ENCODE results near the gene NUBPL.
"Not testable (repeated sequence)": the region's sequence is repeated elsewhere in the genome, so short reads cannot be mapped to it uniquely, and the experiment has no call there.

NUBPL gene

DNA sequence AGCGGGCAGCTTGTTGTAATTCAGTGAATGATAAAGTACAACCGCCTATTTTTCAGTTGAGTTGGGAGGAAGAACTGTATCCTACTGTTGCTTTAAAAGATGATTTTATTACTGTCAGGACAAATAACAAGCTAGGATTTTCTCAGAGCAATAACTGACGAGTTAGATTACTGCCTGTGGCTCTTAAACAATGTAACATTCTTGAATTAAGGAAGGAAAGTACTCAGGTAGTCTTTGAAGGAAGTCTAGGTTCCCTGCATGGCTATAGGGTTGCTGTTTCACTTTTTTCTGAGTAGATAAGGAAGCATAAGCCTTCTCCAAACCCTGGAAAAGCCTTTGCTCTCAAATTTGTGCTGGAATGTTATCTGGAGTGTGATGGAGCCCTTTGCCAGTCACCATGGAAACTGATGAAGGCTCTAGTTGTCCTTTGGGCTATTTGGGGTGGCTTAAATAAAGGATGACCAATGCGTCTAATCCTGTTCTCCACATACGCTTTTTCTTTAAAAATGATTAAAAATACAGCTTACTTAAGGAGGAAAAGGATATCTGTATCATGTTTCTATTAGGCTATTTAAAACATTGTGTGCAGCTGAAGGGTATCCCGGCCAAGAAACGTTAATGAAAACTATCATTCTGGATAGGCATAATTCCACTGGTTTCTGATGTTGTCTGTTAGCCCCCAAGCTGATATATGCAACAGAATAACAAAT lies 17.7 kb downstream of the NUBPL start:
- no peak for DNase-seq

DNA sequence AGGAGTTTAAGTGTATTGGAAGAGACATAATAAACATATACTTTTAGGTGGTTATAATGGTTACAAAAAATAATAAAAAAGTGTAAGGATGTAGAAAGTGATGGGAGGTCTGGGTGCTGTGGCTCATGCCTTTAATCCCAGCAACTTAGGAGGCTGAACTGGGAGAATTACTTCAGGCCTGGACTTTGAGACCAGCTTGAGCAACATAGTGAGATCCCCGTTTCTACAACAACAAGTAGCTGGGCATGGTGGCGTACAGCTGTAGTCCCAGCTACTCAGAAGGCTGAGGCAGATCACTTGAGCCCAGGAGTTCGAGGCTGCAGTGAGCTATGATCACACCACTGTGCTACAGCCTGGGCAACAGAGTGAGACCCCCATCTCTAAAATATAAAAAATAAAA lies 19.0 kb downstream of the NUBPL start:
- no peak for DNase-seq

DNA sequence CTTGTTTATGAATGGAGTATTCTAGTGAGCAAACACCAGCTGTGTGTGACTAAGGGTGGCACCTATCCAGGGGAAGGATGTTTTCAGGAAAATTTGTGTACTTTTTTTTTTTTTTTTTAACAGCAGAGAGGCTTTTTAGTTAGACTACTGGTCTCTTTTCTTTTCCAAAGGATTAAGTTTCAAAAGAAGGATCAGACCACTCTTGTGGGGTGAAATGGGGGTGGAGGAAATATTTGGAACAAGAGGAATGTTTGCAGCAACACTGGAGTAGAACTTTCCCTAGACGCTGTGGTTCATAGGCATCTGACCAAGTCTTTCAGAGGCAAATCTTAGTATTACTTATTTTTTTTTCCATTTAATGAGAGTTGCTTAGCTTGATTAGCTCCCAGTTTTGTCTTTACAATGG lies 21.1 kb downstream of the NUBPL start:
- DNase-seq: no peak

DNA sequence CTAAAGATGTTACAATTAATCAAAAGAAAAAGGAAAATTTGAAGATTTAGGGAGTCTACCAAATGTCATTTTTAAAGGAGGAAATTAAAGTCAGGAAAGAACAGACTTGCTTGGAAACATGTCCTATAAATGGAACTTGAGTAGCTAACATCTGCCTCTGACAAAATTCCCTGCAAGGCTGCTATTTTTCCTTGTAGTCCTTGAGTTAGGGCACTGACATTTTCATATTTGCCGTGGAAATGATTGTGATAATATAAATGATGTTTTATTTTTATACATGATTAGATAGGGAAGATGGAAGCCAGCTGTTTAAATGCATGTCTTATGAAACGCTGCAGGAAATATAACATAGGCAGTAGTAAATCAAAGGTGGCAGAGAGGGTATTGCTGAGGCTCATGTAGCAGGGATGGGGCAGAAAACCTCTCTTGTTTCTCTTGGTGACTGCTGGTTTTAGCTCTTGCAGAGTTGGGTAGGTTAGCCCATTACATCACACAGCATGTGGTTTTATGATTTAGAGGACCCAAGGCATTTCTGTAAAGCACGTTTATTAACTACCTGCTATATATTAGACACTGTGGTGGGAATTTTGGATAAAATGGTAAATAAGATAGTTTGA lies 21.7 kb downstream of the NUBPL start:
- DNase-seq: no peak

DNA sequence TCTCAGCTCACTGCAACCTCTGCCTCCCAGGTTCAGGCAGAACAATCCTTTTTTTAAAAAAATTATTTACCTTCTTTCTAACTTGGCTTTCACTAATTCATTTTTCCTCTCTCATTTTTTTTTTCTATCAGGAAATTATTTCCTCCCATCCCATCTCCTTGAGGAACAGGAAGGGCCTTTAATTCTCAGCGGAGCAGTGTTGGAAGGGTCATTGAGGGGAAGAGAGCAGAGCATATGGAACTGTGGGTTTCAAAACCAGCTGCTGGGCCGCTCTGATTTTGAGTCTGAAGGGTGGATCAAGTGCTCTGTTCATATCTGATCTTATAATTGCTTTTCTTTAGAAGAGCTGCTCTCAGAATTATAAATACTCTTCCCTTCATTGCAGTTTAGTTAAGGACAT lies 29.0 kb downstream of the NUBPL start:
- no peak for DNase-seq

DNA sequence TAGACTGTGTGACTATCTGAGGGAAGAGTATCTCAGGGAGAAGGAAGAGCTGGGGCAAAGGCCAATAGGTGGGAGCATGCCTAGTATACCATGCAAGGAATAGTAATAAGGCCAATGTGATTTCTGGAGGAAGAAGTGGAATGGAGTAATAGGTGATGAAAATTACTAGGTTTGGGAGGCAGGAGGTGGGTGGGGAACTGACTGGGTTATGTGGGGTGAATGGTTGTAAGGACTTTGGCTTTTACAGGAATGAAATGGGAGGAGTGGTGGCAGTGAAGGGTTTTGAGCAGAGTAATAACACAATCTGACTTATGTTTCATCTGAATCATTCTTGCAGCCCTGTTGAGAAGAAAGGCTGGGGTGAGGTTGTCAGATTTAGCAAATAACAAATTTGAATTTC lies 30.9 kb downstream of the NUBPL start:
- DNase-seq: no peak

DNA sequence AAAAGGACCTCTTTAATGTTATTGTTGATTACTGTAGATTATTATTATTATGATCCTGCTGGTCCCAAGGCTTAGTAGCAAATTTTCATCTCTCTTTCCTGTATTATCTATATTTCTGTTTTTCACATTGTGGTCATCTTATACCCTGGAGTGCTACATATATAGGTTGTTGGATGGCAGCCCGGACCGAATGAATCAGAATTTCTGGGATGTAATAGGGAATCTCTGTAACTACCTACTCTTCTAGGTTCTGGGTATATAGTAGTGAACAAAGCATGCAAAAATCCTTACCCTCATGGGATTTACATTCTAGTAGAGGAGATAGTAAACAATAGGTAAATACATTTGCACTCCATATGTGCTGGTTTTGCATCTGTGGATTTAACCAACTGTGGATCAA lies 31.4 kb downstream of the NUBPL start:
- DNase-seq: no peak

DNA sequence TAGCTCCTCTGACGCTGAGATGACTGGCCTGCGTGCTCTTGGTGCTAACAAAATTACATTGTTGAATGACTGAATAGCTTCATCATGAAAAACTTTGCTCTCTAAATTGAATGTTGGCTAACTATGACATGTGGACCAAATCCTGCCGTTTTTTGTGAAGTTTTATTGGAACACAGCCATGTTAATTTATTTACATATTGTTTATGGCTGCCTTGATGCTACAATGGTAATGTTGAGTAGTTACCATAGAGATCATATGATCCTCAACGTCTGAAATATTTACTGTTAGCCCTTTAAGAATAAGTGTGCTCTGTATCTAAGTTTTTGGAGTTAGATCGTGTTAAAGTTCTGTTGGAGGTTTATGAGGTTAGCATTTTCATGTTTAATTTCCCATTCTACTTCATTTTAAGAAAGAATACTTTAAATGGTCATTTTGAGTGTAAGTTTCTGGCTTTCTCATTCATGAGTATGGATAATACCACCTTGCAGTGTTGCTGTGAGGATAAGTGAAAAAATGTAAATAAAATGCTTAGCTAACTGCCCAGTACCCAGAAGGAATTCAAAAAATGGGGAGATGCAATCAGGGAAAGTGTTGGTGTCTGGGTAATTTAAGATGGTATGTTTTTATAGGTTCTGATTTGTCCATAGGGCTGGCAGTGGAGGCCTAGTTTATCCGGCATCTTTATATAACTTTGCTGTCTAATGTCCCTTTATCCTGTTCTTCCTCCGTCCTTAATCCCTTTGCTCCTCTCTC lies 35.3 kb downstream of the NUBPL start:
- DNase-seq: no peak

DNA sequence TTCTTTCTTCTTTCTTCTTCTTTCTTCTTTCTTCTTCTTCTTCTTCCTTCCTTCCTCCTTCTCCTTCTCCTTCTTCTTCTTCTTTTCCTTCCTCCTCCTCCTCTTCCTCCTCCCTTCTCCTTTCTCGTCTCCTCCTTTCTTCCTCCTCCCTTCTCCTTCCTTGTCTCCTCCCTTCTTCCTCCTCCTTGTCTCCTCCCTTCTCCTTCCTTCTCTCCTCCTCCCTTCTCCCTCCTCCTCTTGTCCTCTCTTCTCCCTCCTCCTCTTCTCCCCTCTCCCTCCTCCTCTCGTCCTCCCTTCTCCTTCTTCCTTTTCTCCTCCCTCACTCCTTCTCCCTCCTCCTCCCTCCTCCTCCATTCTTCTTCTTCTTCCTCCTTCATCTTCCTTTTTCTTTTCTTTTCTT lies 44.5 kb downstream of the NUBPL start:
- DNase-seq: no peak

DNA sequence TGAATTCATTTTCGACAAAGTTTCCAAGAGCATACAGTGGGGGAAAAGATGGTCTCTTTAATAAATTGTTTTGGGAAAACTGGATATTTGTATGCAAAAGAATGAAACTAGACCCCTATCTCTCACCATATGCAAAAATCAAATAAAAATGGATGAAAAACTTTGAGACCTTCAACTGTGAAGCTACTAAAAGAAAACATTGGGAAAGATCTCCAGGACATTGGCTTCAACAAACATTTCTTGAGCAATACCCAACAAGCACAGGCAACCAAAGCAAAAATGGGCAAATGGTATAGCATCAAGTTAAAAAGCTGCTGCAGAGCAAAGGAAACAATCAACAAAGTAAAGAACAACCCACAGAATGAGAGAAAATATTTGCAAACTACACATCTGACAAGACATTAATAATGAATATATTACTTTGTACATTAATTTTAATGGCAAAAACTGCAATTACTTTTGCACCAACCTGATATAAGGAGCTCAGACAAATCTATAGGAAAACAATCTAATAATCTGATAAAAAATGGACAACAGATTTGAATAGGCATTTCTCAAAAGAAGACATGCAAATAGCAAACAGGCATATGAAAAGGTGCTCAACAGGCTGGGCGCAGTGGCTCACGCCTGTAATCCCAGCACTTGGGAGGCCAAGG lies 50.7 kb downstream of the NUBPL start:
- DNase-seq: no peak

DNA sequence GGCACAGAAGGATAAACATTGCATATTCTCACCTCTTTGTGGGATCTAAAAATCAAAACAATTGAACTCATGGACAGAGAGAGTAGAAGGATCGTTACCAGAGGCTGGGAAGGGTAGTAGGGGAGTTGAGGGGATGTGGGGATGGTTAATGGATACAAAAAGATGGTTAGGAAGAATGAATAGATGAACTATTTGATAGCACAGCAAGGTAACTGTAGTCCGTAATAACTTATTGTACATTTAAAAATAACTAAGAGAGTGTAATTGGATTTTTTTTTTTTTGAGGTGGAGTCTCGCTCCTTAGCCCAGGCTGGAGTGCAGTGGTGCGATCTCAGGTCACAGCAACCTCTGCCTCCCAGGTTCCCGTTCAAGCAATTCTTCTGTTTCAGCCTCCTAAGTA lies 52.0 kb downstream of the NUBPL start:
- no peak for DNase-seq

DNA sequence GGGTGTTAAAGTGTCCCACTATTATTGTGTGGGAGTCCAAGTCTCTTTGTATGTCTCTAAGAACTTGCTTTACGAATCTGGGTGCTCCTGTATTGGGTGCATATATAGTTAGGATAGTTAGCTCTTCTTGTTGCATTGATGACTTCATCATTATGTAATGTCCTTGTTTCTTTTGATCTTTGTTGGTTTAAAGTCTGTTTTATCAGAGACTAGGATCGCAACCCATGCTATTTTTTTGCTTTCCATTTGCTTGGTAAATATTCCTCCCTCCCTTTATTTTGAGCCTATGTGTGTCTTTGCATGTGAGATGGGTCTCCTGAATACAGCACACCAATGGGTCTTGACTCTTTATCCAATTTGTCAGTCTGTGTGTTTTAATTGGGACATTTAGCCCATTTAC lies 57.7 kb downstream of the NUBPL start:
- DNase-seq: not testable (repeated sequence)

DNA sequence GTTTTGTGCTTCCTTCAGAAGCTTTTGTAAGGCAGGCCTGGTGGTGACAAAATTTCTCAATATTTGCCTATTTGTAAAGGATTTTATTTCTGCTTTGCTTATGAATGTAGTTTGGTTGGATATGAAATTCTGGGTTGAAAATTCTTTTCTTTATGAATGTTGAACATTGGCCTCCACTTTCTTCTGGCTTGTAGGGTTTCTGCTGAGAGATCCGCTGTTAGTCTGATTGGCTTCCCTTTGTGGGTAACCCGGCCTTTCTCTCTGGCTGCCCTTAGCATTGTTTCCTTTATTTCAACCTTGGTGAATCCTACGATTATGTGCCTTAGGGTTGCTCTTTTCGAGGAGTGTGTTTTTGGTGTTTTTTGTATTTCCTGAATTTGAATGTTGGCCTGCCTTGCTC lies 58.2 kb downstream of the NUBPL start:
- no peak for DNase-seq

DNA sequence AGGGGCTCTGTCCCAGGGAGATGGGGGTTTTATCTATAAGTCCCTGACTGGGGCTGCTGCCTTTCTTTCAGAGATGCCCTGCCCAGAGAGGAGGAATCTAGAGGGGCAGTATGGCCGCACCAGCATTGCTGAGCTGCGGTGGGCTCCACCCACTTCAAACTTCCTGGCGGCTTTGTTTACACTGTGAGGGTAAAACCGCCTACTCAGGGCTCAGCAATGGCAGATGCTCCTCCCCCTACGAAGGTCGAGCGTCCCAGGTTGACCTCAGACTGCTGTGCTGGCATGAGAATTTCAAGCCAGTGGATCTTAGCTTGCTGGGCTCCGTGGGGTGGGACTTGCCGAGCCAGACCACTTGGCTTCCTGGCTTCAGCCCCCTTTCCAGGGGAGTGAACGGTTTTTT lies 59.7 kb downstream of the NUBPL start:
- not testable (repeated sequence) for DNase-seq

DNA sequence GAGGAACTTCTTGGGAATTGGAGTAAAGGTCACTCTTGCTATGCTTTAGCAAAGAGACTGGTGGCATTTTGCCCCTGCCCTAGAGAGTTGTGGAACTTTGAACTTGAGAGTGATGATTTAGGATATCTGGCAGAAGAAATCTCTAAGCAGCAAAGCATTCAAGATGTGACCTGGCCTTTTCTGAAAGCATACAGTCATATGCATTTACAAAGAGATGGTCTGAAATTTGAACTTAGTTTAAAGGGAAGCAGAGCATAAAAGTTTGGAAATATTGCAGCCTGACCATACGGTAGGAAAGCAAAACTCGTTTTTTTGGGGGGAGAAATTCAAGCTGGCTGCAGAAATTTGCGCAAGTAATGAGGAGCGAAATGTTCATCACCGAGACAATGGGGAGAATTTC lies 60.9 kb downstream of the NUBPL start:
- DNase-seq: no peak

DNA sequence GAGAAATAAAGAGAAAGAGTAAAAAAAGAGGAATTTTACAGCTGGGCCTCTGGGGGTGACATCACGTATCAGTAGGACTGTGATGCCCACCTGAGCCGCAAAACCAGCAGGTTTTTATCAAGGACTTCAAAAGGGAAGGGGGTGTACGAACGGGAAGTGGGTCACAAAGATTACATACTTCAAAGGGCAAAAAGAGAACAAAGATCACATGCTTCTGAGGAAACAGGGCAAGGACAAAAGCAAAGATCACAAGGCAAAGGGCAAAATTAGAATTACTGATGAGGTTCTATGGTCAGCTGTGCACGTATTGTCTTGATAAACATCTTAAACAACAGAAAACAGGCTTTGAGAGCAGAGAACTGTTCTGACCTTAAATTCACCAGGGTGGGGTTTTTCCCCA lies 91.7 kb downstream of the NUBPL start:
- not testable (repeated sequence) for DNase-seq

DNA sequence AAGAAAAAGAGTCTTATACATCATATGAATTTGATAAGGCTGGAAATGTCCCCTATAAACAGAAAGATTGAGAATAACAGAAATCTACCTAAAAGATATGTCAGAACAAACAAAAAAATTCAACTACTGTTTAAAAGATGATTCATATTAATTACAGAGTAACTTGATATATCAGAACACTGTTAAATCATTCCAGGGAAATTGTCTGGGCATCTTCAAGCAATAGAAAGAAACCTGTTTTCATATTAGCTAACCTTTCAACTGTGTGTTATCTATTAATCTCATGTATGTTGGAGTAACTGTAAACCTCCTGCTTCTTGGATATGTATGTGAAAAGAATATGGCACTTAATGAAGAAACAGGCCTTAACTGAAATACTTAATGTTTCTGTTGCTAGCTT lies 96.7 kb downstream of the NUBPL start:
- no peak for DNase-seq

DNA sequence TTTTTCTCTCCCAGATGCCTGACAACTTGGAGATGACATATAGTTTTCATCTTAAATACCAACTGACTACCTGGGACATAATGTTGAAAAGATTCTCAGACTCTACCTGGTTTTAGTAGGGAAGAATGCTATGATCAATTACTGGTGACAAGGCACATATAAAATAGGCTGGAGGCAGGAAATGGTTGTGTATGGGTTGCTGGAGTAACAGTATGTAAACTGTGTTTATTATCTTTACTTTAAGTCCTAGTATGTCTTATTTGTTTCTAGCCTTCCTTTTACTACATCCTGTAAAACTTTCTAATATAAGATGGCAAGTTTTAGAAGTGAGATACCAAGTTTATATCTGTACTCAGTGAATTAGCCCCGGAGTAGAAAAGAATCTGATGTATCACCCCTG lies 98.1 kb downstream of the NUBPL start:
- DNase-seq: no peak

DNA sequence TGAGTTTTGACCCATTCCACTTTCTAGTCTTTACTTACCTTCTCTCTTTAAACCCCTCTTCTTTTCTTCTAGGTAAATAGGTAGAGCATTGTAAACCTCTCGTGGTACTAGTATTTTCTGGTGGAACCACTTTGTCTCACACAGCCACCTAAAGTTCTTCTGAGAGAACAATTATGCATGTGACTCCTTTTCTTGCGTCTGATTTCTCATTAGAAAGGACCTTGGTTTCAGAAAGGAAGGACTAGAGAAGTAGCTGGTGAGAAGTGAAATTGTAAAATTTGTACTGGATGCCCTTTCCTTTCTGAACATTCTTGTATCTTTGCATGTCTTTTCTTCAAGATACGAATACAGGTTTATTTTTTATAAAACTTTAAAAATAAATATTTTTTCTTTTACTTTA lies 99.0 kb downstream of the NUBPL start:
- no peak for DNase-seq

DNA sequence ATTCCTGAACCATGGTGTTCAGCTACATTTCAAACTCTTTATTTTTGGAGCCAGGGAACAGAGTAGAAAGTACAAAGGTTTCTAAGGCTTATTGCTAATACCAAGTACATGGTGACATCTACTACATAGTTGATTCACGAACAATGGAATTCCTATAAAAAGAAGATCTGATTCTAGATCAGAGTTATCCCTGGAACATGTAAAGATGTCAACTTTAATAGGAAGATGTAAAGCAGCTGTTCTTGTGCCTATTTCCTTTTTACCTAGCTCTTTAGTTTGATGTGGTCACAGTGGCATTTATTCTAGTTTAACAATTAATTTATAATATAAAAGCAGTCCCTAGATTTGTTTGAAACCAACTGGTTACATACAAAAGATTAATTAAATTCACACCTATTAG lies 99.5 kb downstream of the NUBPL start:
- DNase-seq: no peak

DNA sequence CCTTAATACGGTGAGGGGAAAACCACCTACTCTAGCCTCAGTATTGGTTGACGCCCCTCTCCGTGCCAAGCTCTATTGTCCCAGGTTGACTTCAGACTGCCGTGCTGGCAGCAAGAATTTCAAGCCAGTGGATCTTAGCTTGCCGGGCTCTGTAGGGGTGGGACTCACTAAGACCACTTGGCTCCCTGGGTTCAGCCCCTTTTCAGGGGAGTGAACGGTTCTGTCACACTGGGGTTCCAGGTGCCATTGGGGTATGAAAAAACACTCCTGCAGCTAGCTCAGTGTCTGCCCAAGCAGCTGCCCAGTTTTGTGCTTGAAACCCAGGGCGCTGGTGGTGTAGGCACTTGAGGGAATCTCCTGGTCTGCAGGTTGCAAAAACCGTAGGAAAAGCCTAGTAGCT lies 107.1 kb downstream of the NUBPL start:
- no peak for DNase-seq

DNA sequence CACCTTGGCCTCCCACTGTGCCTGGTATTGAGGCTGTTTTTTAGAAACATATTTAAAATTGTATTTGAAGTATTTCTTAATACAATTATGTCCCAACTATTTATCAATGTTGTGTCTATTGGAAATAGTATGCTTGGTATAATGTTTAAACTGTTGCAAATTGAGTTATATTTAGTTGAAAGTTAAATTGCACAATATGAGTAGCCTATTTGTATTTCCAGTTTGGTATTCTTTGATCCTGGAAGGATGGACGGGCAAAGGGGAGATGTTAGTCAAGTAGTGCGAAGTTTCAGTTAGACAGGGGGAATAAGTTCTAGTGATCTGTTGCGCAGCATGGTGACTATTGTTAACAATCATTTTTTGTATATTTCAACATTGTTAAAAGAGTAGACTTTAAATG lies 111.5 kb downstream of the NUBPL start:
- DNase-seq: no peak

DNA sequence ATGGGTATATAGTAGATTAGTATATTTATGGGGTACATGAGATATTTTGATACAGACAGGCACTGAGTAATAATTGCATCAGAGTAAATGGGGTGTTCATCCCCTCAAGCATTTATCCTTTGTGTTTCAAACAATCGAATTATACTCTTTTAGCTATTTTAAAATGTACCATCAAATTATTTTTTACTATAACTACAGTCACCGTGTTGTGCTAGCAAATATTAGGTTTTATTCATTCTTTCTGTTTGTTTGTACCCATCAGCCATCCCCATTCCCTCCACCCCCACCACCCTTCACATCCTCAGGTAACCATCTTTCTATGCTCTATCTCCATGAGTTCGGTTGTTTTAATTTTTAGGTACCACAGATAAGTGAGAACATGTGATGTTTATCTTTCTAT lies 115.8 kb downstream of the NUBPL start:
- DNase-seq: no peak

DNA sequence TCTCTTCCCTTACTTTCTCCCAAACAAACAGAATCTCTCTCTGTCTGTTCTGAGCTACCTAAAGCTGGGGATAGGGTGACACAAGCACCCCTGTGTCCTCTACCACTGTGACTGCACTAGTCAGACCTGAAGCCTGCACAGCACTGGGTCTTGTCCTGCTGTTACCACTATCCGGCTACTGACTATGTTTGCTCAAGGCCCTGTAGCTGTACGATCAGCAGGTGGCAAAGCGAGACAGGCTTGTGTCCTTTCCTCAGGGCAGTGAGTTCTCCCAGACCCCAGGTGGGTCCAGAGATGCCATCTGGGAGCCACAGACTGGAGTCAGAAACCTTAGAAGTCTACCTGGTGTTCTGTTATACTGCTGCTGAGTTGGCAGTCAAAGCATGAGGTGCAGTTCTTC lies 116.4 kb downstream of the NUBPL start:
- no peak for DNase-seq

All from stimulated activated CD4-positive, alpha-beta T cell treated with anti-CD3 and anti-CD28 coated beads, Interleukin-2, amount 100 ng/mL, for 24 hours (primary cell).